ENCODE results near the gene IFNLR1.

IFNLR1 gene

GRCh38 chr1:24175033-24175755, 11.9 kb downstream of the IFNLR1 start:
- no peak for DNase-seq (ENCODE audit: low read depth)

- DNase-seq (ENCODE audit: low read depth): no peak
Measured at GRCh38 chr1:24173638-24174575, 13.2 kb downstream of the IFNLR1 start.

GRCh38 chr1:24172598-24172997, 14.5 kb downstream of the IFNLR1 start:
- no peak for DNase-seq (ENCODE audit: low read depth)

GRCh38 chr1:24169286-24169685, 17.8 kb downstream of the IFNLR1 start:
- DNase-seq (ENCODE audit: low read depth): no peak

- DNase-seq (ENCODE audit: low read depth): no peak
Measured at GRCh38 chr1:24168245-24168644, 18.8 kb downstream of the IFNLR1 start.

- DNase-seq (ENCODE audit: low read depth): no peak
Measured at GRCh38 chr1:24167008-24167407, 20.1 kb downstream of the IFNLR1 start.

GRCh38 chr1:24165500-24165899, 21.6 kb downstream of the IFNLR1 start:
- no peak for DNase-seq (ENCODE audit: low read depth)

- DNase-seq (ENCODE audit: low read depth): no peak
Measured at GRCh38 chr1:24164004-24164403, 23.1 kb downstream of the IFNLR1 start.

- no peak for DNase-seq (ENCODE audit: low read depth)
Measured at GRCh38 chr1:24162201-24162600, 24.9 kb downstream of the IFNLR1 start.

GRCh38 chr1:24161270-24161669, 25.8 kb downstream of the IFNLR1 start:
- DNase-seq (ENCODE audit: low read depth): no peak

- DNase-seq (ENCODE audit: low read depth): no peak
Measured at GRCh38 chr1:24159366-24159765, 27.7 kb downstream of the IFNLR1 start.

- no peak for DNase-seq (ENCODE audit: low read depth)
Measured at GRCh38 chr1:24157918-24158481, 29.1 kb downstream of the IFNLR1 start.

- no peak for DNase-seq (ENCODE audit: low read depth)
Measured at GRCh38 chr1:24156542-24157260, 30.4 kb downstream of the IFNLR1 start.

- no peak for DNase-seq (ENCODE audit: low read depth)
Measured at GRCh38 chr1:24155011-24155782, 31.9 kb downstream of the IFNLR1 start.

- no peak for DNase-seq (ENCODE audit: low read depth)
Measured at GRCh38 chr1:24154215-24154614, 32.9 kb downstream of the IFNLR1 start.

GRCh38 chr1:24152631-24153494, 34.2 kb downstream of the IFNLR1 start:
- DNase-seq (ENCODE audit: low read depth): no peak

- no peak for DNase-seq (ENCODE audit: low read depth)
Measured at GRCh38 chr1:24151175-24151533, 35.9 kb downstream of the IFNLR1 start.

GRCh38 chr1:24150234-24151174, 36.6 kb downstream of the IFNLR1 start:
- DNase-seq (ENCODE audit: low read depth): peak; percentile 69

- DNase-seq (ENCODE audit: low read depth): peak; percentile 54
Measured at GRCh38 chr1:24149866-24150233, 37.2 kb downstream of the IFNLR1 start.
